Measurements from ENCODE around the gene OXLD1.
A peak's percentile ranks its signal among the peaks of the same experiment; 100 is the strongest.
"Not testable (repeated sequence)": the region's sequence is repeated elsewhere in the genome, so short reads cannot be mapped to it uniquely, and the experiment has no call there.

Gene OXLD1

GRCh38 chr17:81683584-81684441, 17.4 kb upstream of the OXLD1 start, which contains the start of the genes ARL16 and HGS:
TSS of gene ARL16 (minus strand) at chr17:81683797. CDS start at chr17:81683753, 44 bp downstream.
TSS of gene HGS (plus strand) at chr17:81684011. CDS start at chr17:81684067, 56 bp downstream.
- peak; percentile 99 for DNase-seq (ENCODE audit: low read depth)

- DNase-seq (ENCODE audit: low read depth) = no peak
These were observed 16.8 kb upstream of the OXLD1 start for GRCh38 chr17:81683208-81683583.

GRCh38 chr17:81682565-81683207, 16.3 kb upstream of the OXLD1 start:
- DNase-seq (ENCODE audit: low read depth) = no peak

- no peak for DNase-seq (ENCODE audit: low read depth)
These were observed 15.3 kb upstream of the OXLD1 start for GRCh38 chr17:81681672-81682071.

- DNase-seq (ENCODE audit: low read depth) = no peak
These were observed 13.7 kb upstream of the OXLD1 start for GRCh38 chr17:81680150-81680549.

GRCh38 chr17:81676906-81677305, 10.5 kb upstream of the OXLD1 start:
- DNase-seq (ENCODE audit: low read depth) = no peak

GRCh38 chr17:81675515-81676221, 9.3 kb upstream of the OXLD1 start:
- DNase-seq (ENCODE audit: low read depth) = not testable (repeated sequence)

GRCh38 chr17:81673561-81674258, 7.3 kb upstream of the OXLD1 start:
- no peak for DNase-seq (ENCODE audit: low read depth)

- DNase-seq (ENCODE audit: low read depth) = no peak
These were observed 6.5 kb upstream of the OXLD1 start for GRCh38 chr17:81672954-81673353.

GRCh38 chr17:81672504-81672903, 6.1 kb upstream of the OXLD1 start:
- no peak for DNase-seq (ENCODE audit: low read depth)

GRCh38 chr17:81667754-81668153, 1.3 kb upstream of the OXLD1 start:
- no peak for DNase-seq (ENCODE audit: low read depth)

GRCh38 chr17:81666092-81666341, 388 bp downstream of the OXLD1 start:
- no peak for DNase-seq (ENCODE audit: low read depth)

- no peak for DNase-seq (ENCODE audit: low read depth)
These were observed 957 bp downstream of the OXLD1 start for GRCh38 chr17:81665205-81666091.

- no peak for DNase-seq (ENCODE audit: low read depth)
These were observed 2.3 kb downstream of the OXLD1 start for GRCh38 chr17:81664051-81664470.

GRCh38 chr17:81662002-81662401, 4.4 kb downstream of the OXLD1 start:
- no peak for DNase-seq (ENCODE audit: low read depth)

- DNase-seq (ENCODE audit: low read depth) = no peak
These were observed 6.0 kb downstream of the OXLD1 start for GRCh38 chr17:81660441-81660840.

GRCh38 chr17:81659038-81659437, 7.4 kb downstream of the OXLD1 start:
- no peak for DNase-seq (ENCODE audit: low read depth)

GRCh38 chr17:81656835-81657234, 9.6 kb downstream of the OXLD1 start:
- no peak for DNase-seq (ENCODE audit: low read depth)

- DNase-seq (ENCODE audit: low read depth) = no peak
These were observed 10.2 kb downstream of the OXLD1 start, which contains the start of gene PDE6G for GRCh38 chr17:81656118-81656743. TSS of gene PDE6G (minus strand) at chr17:81656542. CDS start at chr17:81653305, 3,237 bp downstream.

- DNase-seq (ENCODE audit: low read depth) = no peak
These were observed 10.9 kb downstream of the OXLD1 start for GRCh38 chr17:81655378-81656117.
